ENCODE data around the gene PCDHGA1.
"Not testable (repeated sequence)": the region's sequence is repeated elsewhere in the genome, so short reads cannot be mapped to it uniquely, and the experiment has no call there.

Gene PCDHGA1
- long read RNA-seq, donor 1, full-length matches to known transcripts = 1 of 1 reads
- long read RNA-seq, donor 1, partial matches to known transcripts = 0 of 1 reads
- long read RNA-seq, donor 1, other reads (novel, unspliced or antisense) = 0 of 1 reads
- long read RNA-seq, donor 2, full-length matches to known transcripts = 1 of 1 reads
- long read RNA-seq, donor 2, partial matches to known transcripts = 0 of 1 reads
- long read RNA-seq, donor 2, other reads (novel, unspliced or antisense) = 0 of 1 reads
- long read RNA-seq, donor 3, full-length matches to known transcripts = 3 of 3 reads
- long read RNA-seq, donor 3, partial matches to known transcripts = 0 of 3 reads
- long read RNA-seq, donor 3, other reads (novel, unspliced or antisense) = 0 of 3 reads
- long read RNA-seq, donor 4, full-length matches to known transcripts = 2 of 2 reads
- long read RNA-seq, donor 4, partial matches to known transcripts = 0 of 2 reads
- long read RNA-seq, donor 4, other reads (novel, unspliced or antisense) = 0 of 2 reads
- long read RNA-seq, donor 5, full-length matches to known transcripts = 1 of 1 reads
- long read RNA-seq, donor 5, partial matches to known transcripts = 0 of 1 reads
- long read RNA-seq, donor 5, other reads (novel, unspliced or antisense) = 0 of 1 reads
- long read RNA-seq, donor 6 = 0 reads
- long read RNA-seq, donor 7, full-length matches to known transcripts = 2 of 2 reads
- long read RNA-seq, donor 7, partial matches to known transcripts = 0 of 2 reads
- long read RNA-seq, donor 7, other reads (novel, unspliced or antisense) = 0 of 2 reads
- long read RNA-seq, donor 8, full-length matches to known transcripts = 1 of 1 reads
- long read RNA-seq, donor 8, partial matches to known transcripts = 0 of 1 reads
- long read RNA-seq, donor 8, other reads (novel, unspliced or antisense) = 0 of 1 reads

DNA sequence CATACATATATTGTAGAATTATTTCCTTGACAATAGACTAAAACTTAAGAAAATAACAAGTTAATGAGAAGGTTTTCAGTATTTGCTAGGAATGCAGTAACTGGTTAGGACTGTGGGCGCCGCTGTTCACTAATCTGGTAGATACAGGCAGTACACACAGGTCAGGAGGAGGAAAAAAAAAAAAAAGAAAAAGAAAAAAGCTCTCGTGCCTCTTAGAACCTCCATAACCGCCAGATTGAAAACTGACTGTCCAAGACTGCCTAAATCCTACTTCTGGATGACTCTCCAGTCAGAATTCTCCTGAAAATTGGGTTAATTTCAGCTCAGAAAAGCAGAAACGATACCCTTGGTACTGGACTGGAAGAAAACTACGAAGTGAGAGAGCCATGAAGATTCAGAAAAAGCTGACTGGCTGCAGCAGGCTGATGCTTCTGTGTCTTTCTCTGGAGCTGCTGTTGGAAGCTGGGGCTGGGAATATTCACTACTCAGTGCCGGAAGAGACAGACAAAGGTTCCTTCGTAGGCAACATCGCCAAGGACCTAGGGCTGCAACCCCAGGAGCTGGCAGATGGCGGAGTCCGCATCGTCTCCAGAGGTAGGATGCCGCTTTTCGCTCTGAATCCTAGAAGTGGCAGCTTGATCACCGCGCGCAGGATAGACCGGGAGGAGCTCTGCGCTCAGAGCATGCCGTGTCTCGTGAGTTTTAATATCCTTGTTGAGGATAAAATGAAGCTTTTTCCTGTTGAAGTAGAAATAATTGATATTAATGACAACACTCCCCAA lies at the start of gene PCDHGA1:
PCDHGA1 (plus strand) TSS at position 216 of the 782 bp plus-strand sequence.
- DNase-seq = peak; percentile 4

DNA sequence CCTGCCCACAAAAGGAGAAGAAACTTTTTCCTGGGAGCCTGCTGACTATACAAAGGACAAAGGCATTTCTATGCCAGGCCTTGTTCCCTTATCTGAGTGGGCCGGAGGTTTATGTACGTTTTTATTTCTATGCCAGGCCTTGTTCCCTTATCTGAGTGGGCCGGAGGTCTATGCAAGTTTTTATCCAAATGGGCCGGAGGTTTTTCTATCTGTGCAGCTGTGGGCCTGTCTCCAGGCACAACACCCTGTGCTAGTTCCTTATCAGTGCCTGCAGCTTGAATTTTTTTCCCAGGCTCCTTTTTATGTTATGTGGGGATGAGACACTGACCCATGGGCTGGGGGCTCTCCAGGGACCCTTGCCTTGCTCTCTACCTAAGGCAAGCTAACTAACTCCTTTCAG lies 31.9 kb upstream of the PCDHGA1 start:
- DNase-seq = no peak

DNA sequence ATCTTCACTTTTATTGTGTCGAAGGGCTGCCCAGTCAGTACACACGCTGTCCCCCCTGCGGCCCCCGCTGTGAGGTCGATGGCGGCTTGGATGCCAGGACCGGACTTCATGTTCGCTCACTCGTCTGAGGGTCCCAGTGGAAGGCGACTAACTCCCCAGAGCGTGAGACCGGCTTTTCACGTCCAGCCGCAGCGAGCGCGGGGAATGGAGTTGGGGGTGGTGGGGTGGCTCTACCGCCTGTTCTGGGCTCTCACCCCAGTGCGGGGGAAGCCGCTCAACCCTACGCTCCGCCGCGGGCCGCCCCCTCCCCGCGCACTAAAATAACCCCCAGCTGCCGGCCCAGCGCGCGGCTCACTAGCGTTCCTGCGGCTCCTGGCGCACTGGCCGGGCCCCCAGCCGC lies 26.6 kb upstream of the PCDHGA1 start, which contains the start of gene SLC25A2:
SLC25A2 (minus strand) TSS at position 294 of the 400 bp plus-strand sequence; CDS start at position 110, 184 bp downstream.
- no peak for DNase-seq

DNA sequence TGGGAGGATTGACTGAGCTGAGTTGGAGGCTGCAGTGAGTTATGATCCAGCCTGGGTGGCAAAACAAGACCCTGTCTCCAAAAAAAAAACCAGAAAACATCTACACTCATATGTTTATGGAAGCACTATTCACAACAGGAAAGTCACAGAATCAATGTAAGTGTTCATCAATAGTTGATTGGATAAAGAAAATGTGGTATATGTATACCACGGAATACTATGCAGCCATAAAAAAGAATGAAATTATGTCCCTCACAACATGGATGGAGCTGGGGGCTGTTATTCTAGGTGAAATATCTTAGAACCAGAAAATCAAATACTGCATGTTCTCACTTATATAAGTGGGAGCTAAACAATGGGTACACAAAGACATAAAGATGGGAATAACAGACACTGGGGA lies 23.7 kb upstream of the PCDHGA1 start:
- no peak for DNase-seq

DNA sequence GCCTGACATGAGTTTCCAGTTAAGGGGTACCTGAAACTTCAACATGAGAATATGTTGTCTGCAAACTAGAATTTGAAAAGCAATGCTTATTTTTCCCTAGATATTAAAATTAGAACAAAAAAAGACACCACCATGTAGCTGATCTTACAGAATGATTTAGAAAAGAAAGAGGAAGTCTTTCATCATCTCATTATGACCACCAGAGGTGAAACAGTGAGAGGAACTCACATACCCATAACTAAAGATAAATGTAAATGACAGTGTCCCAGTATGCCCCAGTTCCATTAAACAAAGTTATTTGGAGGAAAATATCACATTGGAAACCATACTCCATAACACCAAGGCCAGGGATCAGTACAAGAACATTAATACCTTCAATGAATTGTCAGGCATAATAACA lies 16.6 kb upstream of the PCDHGA1 start:
- no peak for DNase-seq

DNA sequence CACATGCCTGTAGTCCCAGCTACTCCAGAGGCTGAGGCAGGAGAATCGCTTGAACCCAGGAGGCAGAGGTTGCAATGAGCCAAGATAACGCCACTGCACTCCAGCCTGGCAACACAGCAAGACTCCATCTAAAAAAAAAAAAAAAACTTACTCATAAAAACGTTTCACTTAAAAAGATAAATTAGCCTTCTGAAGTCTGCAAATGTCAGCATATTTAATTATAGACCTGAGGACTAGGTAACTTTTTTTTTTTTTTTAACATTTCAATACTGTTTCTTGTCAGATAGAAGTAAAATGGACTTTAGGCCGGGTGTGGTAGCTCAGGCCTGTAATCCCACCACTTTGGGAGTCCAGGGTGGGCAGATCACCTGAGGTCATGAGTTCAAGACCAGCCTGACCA lies 13.4 kb upstream of the PCDHGA1 start:
- not testable (repeated sequence) for DNase-seq

DNA sequence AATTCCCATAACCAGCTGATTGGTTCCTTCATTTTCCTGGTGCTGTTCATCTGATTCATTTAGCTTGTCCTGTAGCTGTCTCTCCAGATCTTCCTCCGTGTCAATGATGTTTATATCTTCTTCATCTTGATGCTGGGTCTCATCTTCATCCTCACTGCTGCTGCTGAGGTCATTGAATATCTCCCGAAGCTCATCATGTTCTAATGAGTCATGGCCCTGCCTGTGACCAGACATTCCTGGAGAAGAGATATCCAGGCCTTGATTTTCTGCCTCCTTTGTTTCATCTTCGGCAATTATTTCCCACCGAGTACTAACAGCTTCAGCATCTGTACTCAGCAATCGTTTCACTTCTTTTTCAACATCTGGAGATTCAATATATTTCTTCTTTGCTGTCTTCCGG lies 11.1 kb upstream of the PCDHGA1 start:
- DNase-seq = no peak

DNA sequence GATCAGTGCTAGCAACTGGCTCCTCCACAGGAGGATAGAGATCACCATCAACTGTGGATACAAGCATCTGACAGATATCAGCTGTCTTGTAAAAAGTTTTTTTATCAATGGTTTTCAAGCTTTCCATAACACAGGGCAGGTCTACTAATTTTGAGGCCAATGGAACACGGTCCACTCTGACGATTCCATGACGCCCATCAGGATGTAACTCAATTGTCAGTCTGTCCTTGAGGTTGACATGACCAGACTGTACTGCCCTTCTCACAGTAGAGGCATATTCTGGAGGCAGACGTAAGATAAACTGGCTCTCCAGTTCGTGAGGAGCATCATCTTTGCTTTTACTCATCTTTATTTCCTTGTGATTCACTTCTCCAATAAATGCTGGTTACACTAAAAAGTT lies 10.6 kb upstream of the PCDHGA1 start:
- DNase-seq = no peak

DNA sequence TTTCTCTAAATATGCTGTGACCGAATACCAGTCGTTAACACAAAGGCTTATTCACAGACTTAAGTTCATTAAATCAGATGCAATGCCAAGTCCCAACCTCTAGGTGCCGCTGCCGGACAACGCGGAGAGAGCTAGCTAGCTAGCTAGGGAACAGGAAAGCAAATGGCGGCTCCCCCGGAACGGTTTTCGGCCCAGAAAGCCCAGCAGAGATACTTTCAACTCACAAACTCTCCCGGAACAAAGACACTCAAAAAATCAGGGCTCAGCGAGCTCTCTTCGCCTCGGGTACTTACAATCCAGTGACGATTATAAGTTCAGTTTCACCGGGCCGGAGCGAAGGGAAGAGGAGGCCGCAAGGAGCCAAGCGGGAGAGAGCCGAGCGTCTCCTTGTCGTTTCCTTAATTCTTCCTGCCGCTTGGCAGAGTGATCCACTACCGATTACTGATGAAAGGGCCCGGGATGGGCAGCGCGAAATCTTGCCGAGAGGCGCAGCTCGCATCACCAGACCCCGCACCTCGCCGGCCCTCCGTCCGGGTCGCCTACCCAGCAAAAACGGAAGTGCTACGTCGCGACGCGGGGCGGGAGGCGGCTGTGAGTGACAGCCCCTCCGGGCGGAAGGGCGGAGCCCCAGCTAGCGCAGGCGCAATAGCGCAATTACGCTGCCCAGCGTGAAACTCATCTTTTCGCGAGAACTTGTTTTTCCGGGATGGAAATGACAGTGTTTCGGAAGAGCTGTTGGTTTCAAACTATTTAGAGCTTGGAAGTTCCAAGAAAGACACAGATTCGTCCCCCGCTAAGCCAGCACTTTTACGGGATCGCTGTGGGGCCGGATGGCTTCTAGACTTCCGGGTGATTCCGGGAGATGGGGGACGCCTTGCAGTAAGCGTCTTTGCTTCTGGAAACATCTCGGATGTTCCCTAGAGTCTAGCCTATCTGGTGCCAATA lies 9.8 kb upstream of the PCDHGA1 start, which contains the start of gene TAF7:
TAF7 (minus strand) TSS at position 560 of the 945 bp plus-strand sequence. CDS start 740 bp downstream, outside the sequence.
- peak; percentile 97 for DNase-seq

DNA sequence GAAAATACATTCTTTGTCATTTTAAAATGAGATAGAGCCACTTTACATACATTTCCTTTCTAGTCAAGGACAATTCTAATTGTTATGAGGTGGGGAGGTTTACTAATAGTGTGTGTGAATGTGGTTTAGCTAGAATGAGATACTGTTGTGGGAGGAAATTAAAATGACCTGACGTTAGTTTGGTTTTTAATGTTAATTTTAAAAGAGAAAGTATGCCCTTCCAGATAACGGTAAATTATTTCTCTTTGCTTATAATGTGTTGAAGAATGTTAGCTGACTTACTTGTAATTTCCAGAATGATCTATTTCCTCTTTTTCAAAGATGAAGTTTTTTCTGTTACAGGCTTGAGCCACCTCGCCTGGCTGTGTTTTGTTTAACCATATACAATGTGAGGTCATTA lies 8.1 kb upstream of the PCDHGA1 start:
- DNase-seq = no peak

DNA sequence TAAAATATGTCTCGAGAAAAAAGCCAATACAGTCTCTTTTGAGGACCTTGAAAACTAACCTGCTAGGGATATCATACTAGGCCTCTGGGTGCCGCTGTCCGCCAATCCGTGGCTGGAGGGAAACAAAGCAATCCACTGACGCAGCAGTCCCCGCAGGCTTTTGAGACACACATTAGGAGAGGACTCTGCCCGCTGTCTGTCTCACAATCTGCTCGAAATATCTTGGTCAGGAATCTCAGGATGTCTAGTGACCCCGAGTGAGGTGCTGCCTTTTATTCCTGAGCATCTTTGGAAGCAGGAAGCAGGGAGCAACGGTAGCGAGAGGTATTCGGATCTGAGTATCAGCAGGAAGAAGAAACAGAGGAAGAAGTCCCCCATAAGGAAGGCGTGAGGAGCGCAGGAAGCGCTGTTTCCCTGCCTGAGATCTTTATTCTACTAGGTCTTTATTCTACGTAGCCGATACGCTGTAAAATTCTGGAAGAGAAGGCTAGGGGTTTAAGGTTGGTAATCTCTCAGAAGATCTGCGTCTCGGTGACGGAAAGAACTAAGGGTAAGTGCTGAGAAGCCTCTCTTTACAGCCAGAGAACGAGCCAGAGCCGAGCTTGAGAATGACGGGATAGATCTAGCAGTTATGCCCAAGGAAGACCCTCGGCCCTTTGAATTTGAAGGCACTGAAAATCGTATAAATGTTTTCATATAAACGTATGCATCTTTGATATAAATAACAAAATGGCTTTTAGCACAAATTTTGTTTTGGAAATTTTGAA lies 4.0 kb upstream of the PCDHGA1 start:
- DNase-seq = peak; percentile 50

DNA sequence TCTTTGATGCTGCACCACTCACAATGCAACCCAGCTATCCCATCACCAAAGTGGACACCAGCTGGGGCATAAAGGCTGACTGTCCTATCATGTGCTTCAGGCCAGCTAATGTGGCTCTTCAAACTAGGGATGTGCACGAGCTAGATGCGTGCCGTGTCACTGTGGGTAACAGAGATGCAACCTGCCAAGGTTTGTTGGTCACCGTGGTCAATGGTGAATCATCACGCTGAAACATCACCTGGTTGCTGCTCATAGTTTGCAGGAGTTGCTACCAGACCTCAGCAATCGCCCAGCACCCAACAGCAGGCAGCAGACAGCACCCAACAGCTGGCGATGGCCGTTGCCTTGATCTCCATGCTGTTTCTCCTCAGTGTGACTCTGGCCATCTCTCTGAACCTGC lies 2.1 kb upstream of the PCDHGA1 start:
- DNase-seq = no peak

DNA sequence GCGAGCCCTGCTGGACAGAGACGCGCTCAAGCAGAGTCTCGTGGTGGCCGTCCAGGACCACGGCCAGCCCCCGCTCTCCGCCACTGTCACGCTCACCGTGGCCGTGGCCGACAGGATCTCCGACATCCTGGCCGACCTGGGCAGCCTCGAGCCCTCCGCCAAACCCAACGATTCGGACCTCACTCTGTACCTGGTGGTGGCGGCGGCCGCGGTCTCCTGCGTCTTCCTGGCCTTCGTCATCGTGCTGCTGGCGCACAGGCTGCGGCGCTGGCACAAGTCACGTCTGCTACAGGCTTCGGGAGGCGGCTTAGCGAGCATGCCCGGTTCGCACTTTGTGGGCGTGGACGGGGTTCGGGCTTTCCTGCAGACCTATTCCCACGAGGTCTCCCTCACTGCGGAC lies 2.3 kb downstream of the PCDHGA1 start:
- DNase-seq = not testable (repeated sequence)

DNA sequence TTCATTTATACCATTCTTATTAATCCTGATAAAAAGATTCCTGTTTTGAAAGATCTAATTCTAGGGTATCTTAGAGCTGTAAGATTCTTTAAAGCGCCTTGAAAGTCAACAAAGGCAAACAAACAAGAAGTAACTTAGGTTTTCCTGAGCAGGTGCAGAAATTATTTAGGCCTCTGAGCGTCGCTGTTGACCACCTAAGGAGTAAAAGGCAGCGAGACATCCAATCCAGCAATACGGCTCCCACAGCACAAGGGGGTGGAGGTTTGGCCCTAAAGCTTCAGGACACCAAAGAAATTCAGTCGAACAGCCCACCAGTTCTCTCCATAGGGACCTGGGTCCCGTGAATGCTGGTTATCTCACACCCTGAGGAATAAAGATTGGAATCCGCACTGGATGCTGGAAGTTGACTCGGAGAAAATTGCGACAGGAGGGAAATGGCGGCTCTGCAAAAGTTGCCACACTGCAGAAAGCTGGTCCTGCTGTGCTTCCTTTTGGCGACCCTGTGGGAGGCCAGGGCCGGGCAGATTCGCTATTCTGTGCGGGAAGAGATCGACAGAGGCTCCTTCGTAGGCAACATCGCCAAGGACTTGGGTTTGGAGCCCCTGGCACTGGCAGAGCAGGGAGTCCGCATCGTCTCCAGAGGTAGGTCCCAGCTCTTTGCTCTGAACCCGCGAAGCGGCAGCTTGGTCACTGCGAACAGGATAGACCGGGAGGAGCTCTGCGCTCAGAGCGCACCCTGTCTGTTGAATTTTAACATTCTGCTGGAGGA lies 8.4 kb downstream of the PCDHGA1 start, which contains the start of gene PCDHGA2:
PCDHGA2 (plus strand) TSS at position 223 of the 769 bp plus-strand sequence.
- peak; percentile 47 for DNase-seq

DNA sequence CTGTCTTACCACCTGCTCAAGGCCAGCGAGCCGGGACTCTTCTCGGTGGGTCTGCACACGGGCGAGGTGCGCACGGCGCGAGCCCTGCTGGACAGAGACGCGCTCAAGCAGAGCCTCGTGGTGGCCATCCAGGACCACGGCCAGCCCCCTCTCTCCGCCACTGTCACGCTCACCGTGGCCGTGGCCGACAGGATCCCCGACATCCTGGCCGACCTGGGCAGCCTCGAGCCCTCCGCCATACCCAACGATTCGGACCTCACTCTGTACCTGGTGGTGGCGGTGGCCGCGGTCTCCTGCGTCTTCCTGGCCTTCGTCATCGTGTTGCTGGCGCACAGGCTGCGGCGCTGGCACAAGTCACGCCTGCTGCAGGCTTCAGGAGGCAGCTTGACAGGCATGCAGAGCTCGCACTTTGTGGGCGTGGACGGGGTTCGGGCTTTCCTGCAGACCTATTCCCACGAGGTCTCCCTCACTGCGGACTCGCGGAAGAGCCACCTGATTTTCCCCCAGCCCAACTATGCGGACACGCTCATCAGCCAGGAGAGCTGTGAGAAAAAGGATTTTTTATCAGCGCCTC lies 10.6 kb downstream of the PCDHGA1 start:
- not testable (repeated sequence) for DNase-seq

DNA sequence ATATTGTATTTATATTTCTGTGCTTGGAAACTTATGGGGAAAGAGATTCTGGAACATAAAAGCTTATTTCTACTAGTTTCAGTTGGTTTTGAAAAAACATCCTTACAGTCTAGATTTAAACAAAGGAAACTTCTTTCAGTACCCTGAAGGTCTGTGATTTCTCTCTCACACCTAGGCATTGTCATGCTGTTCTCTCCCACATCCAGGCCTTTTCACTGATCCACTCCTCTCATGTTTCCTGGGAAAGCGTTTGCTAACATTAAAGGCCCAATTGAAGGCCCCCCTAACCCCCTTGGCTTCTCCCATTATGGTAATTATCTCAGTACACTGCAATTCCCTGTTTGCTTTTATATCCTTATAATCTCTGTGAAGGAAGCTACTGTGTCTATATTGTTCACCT lies 12.5 kb downstream of the PCDHGA1 start:
- no peak for DNase-seq

DNA sequence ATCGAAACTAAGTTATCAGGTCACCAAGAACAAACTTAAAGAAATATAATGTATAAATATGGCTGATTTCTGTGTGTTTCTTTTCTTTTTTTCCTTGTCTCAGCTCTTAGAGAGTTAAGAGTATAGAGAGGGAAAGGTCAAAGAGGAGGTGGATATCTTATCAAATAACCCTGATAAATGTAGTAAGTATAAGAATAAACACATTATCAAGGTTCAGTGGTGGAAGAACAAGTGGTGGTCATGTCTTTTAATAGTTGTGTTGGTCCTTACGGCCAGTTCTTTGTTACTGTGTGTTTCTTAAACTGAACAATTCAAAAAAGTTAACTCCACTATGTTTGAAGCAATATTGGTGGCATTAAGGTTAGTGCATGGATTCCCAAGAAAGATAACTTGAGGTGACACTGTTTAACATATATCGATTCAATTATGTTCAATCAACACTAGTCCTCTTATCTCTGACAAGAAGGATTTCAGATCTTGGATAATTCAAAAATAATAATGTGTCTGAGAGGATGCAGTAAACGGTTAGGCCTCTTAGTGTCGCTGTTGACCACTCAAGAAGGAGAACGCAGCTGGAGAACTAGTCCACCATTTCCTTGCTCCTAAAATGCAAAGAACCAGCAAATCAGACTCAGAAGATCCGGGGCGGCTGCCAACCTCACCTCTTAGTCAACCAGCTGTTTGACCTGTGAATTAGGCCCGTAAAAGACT lies 13.1 kb downstream of the PCDHGA1 start, which contains the start of gene PCDHGA3:
PCDHGA3 (plus strand) TSS at position 588 of the 711 bp plus-strand sequence. CDS start 205 bp downstream, outside the sequence.
- DNase-seq = no peak

DNA sequence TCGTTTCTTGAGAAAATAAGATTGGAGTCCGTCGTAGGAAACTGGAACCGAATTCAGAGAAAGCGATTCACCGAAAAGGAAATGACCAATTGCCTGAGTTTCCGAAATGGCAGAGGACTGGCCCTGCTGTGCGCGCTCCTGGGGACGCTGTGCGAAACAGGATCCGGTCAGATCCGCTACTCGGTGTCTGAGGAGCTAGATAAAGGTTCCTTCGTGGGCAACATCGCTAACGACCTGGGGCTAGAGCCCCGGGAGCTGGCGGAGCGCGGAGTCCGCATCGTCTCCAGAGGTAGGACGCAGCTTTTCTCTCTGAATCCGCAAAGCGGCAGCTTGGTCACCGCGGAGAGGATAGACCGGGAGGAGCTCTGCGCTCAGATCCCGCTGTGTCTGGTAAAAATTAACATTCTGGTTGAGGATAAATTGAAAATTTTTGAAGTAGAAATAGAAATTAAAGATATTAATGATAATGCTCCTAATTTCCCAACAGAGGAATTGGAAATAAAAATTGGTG lies 13.7 kb downstream of the PCDHGA1 start:
- DNase-seq = peak; percentile 23

Data from right kidney (tissue), 9 donors.